Activated CD8-positive, alpha-beta memory T cell treated with anti-CD3 and anti-CD28 coated beads, Interleukin-2, amount 50 U/mL, for 1 hour (primary cell): ENCODE data around the gene CKMT2.

Source experiments
- DNase-seq: peaks from one replicate; pipeline ENCODE4 v3.0.0-alpha.2; 2020; ENCODE audit errors: extremely low read depth

The CKMT2 gene

GRCh38 chr5:81216152-81216551 lies 17.0 kb upstream of the CKMT2 start:
- no peak for DNase-seq

- DNase-seq: no peak
Measured at GRCh38 chr5:81219389-81219788, 13.7 kb upstream of the CKMT2 start.

- DNase-seq: no peak
Measured at GRCh38 chr5:81222285-81222684, 10.8 kb upstream of the CKMT2 start.

GRCh38 chr5:81225463-81225862 lies 7.7 kb upstream of the CKMT2 start:
- DNase-seq: no peak

GRCh38 chr5:81226286-81226685 lies 6.8 kb upstream of the CKMT2 start:
- DNase-seq: no peak

- no peak for DNase-seq
Measured at GRCh38 chr5:81226949-81227348, 6.2 kb upstream of the CKMT2 start.

- DNase-seq: no peak
Measured at GRCh38 chr5:81228084-81228483, 5.0 kb upstream of the CKMT2 start.

- no peak for DNase-seq
Measured at GRCh38 chr5:81230416-81230815, 2.7 kb upstream of the CKMT2 start.

- no peak for DNase-seq
Measured at GRCh38 chr5:81232464-81233079, 550 bp upstream of the CKMT2 start.

GRCh38 chr5:81234299-81234698 lies 1.2 kb downstream of the CKMT2 start:
- no peak for DNase-seq

GRCh38 chr5:81234801-81235200 lies 1.7 kb downstream of the CKMT2 start:
- DNase-seq: no peak

- DNase-seq: no peak
Measured at GRCh38 chr5:81235287-81236072, 2.4 kb downstream of the CKMT2 start.

- no peak for DNase-seq
Measured at GRCh38 chr5:81238460-81238859, 5.3 kb downstream of the CKMT2 start.

- DNase-seq: no peak
Measured at GRCh38 chr5:81239613-81240012, 6.5 kb downstream of the CKMT2 start.

GRCh38 chr5:81241001-81241400 lies 7.9 kb downstream of the CKMT2 start:
- no peak for DNase-seq

- DNase-seq: no peak
Measured at GRCh38 chr5:81241961-81242648, 9.0 kb downstream of the CKMT2 start.

- DNase-seq: no peak
Measured at GRCh38 chr5:81242906-81243436, 9.8 kb downstream of the CKMT2 start.

- no peak for DNase-seq
Measured at GRCh38 chr5:81244451-81244850, 11.3 kb downstream of the CKMT2 start.

GRCh38 chr5:81245871-81246235 lies 12.7 kb downstream of the CKMT2 start:
- no peak for DNase-seq

GRCh38 chr5:81246697-81247096 lies 13.6 kb downstream of the CKMT2 start:
- DNase-seq: no peak

GRCh38 chr5:81247441-81247972 lies 14.4 kb downstream of the CKMT2 start:
- no peak for DNase-seq

GRCh38 chr5:81249240-81249639 lies 16.1 kb downstream of the CKMT2 start:
- no peak for DNase-seq

- no peak for DNase-seq
Measured at GRCh38 chr5:81250004-81250403, 16.9 kb downstream of the CKMT2 start.
